Retinal pigment epithelial cell (primary cell): Measurements from ENCODE around the gene BCAS1.

Experiments
- DNase-seq: peaks from one replicate; pipeline ENCODE4 v3.0.0-alpha.2; 2010; ENCODE audit warnings: low read depth
- H3K4me3 ChIP-seq: 2 replicates; pipeline ENCODE4 v1.5.1; 2011; ENCODE audit warnings: mild to moderate bottlenecking, low read length, control low read depth, moderate library complexity
- CTCF ChIP-seq: conservative IDR thresholded peaks from 2 replicates; pipeline ENCODE4 v1.5.1; 2011; ENCODE audit warnings: low read depth, low read length, control low read depth, inconsistent platforms

BCAS1 gene

GRCh38 chr20:54027704-54028103 is 42.7 kb downstream of the BCAS1 start:
- DNase-seq = no peak
- TF ChIP-seq CTCF = no peak
- H3K4me3 ChIP-seq = no peak overlapping the region

GRCh38 chr20:54026295-54027064 is 43.9 kb downstream of the BCAS1 start:
- TF ChIP-seq CTCF = no peak
- no peak overlapping the region for H3K4me3 ChIP-seq
- DNase-seq = no peak

DNA sequence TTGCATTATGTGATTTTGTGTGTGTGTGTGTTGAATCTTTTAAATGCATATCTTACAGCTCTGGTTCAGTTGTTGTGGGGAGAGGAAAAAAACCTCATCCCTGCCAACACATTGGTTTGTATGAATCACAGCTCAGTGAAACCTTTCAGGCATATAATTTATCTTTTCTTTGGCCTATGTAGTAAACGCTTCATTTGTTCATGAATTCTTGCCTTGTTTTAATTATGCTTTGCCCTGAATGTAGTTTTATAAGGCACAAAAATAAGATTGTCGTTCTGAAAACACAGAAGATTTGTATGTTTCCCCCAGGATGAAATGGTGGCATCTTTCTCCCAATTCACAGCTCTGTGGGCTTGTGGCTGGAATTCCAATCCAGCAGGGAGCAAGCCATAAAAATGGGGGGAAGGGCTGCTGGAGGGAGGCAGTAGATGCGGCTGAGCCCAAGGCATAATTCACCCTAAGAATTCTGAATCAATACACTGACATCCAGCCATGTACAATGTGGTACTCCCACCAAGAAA is 45.1 kb downstream of the BCAS1 start:
- TF ChIP-seq CTCF = no peak
- no peak overlapping the region for H3K4me3 ChIP-seq
- no peak for DNase-seq

DNA sequence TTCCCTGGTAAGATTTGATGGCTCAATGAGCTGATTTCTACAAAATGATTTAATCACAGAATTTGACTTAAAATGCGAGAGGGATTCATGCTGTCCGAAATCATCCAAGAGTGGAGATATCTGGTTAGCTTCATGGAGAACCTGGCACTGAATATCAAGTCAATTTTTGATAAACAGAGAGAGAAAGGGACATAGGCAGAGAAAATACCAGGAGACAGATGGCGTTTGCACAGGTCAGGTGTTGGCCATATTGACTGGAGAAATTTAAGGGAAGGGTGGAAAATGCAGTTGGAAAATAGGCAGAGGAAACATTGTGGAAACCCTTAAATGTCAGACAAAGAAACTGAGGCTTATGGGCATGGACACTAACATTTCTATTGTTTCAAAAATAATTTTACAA is 47.0 kb downstream of the BCAS1 start:
- no peak for DNase-seq
- no peak overlapping the region for H3K4me3 ChIP-seq
- TF ChIP-seq CTCF = no peak

- no peak overlapping the region for H3K4me3 ChIP-seq
- no peak for DNase-seq
- TF ChIP-seq CTCF = no peak
Measured at GRCh38 chr20:54021446-54022235, 48.8 kb downstream of the BCAS1 start.

DNA sequence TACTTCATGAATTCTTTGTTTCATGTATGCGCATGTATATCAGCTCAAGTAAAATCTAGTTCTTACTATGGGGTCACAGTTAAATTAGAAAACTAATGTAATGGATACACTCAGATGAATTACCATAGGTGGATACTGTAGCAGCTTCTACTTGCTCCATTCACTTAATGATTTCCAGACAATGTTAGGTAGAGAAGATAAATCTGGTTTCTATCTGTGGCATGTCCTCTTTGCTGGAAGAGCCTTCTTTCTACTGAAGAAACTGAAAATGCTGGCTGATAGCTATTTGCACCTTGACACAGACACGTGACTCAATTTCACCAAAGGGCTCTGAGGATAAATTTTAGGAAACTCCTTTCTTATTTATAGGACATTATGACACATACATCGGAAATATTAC is 49.5 kb downstream of the BCAS1 start:
- no peak for TF ChIP-seq CTCF
- H3K4me3 ChIP-seq = no peak overlapping the region
- no peak for DNase-seq
